DMS53 treated with DMSO at 0.1 percent for 48 hours (cell line): Measurements from ENCODE around the gene EXOC4.
A peak's percentile ranks its signal among the peaks of the same experiment; 100 is the strongest.
"Not testable (repeated sequence)": the region's sequence is repeated elsewhere in the genome, so short reads cannot be mapped to it uniquely, and the experiment has no call there.

Experiments
- DNase-seq: peaks from one replicate; lab custom pipeline; 2025; ENCODE audit not compliant: unreplicated experiment; lab: John Stamatoyannopoulos, UW

The EXOC4 gene

GRCh38 chr7:133252858-133253518 is at the start of gene EXOC4:
TSS of gene EXOC4 (plus strand) at chr7:133253078.
- peak; percentile 99 for DNase-seq

- DNase-seq = no peak
Observed at GRCh38 chr7:133203490-133203889, 49.4 kb upstream of the EXOC4 start.

- peak; percentile 31 for DNase-seq
Observed at GRCh38 chr7:133207687-133208086, 45.2 kb upstream of the EXOC4 start.

GRCh38 chr7:133210817-133211216 is 42.1 kb upstream of the EXOC4 start:
- not testable (repeated sequence) for DNase-seq

DNA sequence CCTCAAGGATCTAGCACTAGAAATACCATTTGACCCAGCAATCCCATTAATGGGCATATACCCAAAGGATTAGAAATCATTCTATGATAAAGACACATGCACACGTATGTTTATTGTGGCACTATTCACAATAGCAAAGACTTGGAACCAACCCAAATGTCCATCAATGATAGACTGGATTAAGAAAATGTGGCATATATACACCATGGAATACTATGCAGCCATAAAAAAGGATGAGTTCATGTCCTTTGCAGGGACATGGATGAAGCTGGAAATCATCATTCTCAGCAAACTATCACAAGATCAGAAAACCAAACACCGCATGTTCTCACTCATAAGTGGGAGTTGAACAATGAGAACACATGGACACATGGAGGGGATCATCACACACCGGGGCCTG is 39.1 kb upstream of the EXOC4 start:
- not testable (repeated sequence) for DNase-seq

GRCh38 chr7:133217773-133218172 is 35.1 kb upstream of the EXOC4 start:
- DNase-seq = no peak

GRCh38 chr7:133230591-133231194 is 22.2 kb upstream of the EXOC4 start:
- peak; percentile 64 for DNase-seq

DNA sequence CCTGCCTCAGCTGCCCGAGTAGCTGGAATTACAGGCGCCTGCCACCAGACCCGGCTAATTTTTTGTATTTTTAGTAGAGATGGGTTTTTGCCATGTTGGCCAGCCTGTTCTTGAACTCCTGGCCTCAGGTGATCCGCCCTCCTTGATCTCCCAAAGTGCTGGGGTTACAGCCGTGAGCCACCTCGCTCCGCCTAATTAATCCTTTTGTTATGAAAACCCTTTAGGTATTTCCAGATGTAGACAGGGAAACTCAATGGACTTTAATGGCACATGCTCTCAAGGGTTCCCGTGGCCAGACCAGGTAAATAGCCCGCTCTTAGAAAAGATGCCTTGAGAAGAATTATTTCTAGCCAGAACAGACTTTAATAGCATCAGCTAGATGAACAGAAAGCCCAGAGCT is 19.7 kb upstream of the EXOC4 start:
- no peak for DNase-seq

DNA sequence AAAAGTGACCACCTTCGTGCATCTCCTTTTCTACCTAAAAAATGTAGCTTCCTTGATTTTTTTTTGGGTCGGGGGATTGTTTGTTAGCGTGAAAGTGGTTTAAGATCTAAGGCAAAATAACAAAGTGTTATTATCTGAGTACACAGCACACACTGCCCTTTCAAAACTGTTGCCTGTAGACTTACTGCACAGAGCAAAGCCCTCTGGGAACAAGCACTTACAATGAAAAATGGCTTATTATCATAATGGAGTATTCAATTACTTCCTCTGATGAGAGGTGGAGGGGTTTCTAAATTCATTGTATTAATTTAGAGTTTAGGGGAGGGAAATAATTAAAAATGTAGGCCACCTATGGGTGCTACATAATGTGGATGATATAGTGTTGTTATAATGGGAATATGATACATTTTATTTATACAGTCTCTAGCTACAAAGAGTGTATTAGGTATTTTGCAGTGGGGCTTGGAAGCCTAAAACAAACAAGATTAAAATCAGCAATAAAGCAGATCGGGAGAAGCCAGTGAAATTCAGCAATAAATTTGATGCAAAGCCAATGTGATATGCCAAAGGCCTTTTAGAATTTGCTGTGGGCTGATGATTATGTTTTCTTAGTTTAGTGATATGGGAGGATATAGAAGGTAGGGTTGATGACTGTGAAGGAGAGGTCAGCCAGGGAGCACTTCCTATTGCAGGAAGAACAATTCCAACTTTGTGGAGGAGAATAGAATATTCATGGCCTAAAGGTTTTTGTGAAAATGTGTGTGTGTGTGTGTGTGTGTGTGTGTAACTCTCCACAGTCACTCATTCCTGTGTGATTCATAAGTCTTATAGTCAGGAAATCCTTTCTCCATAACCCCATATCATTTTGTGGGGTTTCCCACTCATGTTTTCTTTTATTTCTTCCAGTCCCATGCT is 17.7 kb upstream of the EXOC4 start:
- no peak for DNase-seq

DNA sequence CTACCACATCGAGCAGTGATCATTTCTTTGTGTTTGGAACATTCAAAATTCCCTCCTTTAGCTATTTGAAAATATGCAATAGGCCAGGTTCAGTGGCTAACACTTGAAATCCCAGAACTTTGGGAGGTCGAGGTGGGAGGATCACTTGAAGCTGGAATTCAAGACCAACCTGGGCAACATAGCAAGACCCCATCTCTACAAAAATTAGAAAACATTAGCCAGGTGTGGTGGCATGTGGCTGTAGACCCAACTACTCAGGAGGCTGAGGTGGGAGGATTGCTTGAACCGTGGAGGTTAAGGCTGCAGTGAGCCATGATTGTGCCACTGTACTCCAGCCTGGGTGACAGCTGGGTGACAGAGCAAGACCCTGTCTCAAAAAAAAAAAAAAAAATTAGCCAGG is 15.3 kb upstream of the EXOC4 start:
- DNase-seq = no peak

DNA sequence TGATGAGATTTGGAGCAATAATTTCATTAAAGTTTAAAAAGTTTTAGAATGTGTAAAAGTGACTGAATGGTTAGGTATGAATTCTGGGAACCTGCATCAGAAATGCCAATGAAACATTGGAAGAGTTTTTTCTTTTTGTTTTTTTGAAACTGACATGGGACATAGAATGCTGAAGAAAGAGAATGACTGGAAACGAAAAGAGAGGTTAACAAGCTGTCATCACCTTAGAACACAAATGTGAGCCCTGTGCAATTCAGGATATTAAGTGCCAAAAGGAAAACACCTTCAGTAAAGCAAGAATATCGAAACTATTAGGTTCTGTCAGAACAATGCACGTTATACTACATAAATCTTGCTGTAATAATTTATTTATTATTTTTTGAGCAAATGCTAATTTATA is 12.6 kb upstream of the EXOC4 start:
- no peak for DNase-seq

DNA sequence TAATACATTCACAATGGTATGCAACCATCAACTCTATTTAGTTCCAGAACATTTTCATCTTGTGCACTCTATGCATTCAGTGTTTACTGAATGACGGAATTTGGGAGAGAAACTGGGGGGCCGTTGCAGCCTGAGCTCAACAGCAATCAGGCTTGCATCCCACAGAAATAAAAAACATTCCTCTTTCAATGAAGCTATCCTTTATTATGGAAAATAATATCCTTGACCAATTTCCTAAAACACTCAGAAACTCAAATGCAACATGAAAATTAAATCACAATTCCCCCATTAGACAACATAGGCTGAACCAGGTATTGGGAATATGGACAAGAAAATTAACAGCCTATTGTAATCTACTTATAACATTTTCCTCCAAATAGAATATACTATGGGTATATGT is 6.3 kb upstream of the EXOC4 start:
- no peak for DNase-seq

DNA sequence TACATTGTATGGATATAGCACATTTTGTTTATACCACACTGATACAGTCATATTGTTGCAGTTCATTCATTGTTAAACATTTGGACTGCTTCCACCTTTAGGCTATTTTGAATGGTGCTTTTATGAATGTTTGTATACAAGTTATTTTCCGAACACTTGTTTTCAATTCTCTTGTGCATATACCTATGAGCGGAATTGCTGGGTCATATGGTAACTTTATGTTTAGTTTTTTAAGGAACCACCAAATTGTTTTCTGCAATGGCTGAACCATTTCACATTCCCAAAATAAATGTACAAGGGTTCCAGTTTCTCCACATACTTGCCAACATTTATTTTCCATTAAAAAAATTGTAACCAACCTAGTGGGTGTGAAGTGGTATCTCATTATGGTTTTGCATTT is 4.0 kb upstream of the EXOC4 start:
- DNase-seq = no peak

GRCh38 chr7:133252506-133252857 is 396 bp upstream of the EXOC4 start:
- DNase-seq = no peak

GRCh38 chr7:133253519-133253875 is 619 bp downstream of the EXOC4 start:
- DNase-seq = no peak

DNA sequence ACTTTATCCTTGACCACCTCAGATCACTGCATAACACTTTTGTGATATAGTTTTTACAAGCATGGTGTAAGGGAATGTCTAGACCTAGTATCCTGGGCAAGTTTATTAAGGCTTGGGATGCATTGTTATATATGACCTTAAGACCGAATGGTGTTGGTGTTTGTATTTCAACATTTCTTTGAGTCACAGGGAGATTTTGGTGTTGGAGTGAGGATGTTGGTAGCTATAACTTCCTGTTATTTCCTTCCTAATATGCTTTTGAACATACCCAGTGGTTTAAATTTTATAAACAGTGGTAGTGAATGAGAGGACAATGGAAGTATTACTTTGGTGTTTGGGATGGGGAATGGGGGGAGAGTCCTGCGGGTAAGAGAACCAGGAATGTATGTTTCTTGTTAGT is 2.6 kb downstream of the EXOC4 start:
- no peak for DNase-seq

DNA sequence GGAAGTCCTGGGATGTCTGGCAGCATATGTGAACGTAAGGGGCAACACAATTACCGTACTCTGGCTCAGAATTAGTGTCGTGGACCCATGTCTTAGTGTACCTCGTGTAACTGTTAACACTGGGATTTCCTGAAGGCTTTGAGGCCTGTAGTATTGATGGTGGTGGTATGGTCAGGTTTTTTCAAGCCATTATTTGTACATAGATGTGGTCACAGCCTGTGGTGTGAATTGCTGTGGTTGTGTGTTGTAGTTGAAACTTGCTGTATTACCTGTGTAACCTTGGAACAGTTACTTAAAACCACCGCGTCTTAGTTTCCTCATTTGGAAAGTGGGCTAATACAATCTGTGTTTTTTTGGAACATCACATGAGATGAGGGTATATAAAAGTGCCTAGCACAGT is 5.3 kb downstream of the EXOC4 start:
- DNase-seq = no peak

DNA sequence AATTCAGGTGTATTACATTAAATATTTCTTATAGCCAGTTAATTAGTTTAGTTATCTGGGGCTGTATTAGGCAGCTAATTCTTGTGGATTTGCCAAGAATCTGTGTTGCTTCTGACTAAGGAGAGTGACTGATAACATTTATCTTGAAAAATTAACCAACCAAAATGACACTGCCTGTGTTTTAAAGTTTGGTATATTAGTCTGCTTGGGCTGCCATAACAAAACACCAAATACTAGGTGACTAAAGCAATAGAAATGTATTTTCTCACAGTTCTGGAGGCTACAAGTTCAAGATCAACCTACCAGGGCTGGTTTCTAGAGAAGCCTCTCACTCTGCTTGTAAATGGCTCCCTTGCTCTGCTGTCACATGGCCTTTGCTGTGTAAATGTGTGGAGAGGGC is 12.9 kb downstream of the EXOC4 start:
- no peak for DNase-seq

- DNase-seq = no peak
Observed at GRCh38 chr7:133268355-133268754, 15.5 kb downstream of the EXOC4 start.

DNA sequence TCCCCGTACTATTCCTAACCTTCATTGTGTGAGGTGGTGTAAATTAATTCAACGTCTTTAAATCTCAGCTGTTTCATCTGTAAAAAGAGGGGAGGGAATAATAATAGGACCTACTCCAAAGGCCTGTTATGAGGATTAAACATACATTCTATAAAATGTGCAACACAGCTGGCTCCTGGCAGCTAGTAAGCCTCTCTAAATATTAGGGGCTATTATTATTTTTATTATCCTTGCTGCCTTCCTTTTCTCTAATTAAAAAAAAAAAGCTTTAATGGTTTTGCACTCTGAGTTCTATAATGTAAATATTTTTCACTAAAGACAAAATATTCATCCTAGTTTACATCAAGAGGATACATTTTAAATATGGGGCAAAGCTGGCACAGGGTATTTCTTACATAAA is 19.5 kb downstream of the EXOC4 start:
- DNase-seq = no peak

GRCh38 chr7:133273227-133273626 is 20.3 kb downstream of the EXOC4 start:
- DNase-seq = no peak

DNA sequence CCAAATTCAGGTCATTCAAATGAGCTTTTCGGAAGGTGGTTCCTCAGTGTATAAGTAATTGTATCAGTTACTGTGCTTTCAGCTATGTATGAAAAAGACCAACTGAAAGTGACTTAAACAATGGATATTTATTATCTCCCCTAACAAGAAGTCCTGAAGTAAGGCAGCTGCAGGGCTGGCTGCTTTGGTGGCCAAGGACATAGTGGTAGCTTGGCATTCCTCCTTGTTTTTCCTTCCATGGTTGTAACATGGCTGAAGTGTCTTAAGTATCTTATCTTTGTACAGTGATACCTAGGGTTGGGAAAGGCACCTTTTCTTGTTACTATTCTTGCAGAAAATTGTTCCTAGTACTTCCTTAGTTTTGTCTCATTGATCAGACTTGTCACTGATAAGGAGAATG is 21.4 kb downstream of the EXOC4 start:
- no peak for DNase-seq
